Stimulated activated CD8-positive, alpha-beta memory T cell treated with anti-CD3 and anti-CD28 coated beads, Interleukin-7, amount 100 ng/mL, for 24 hours (primary cell): Measurements from ENCODE around the gene MAP1S.

Experiments used
- DNase-seq: peaks from one replicate; pipeline ENCODE4 v3.0.0-alpha.2; 2020; ENCODE audit warnings: low read depth

MAP1S gene

GRCh38 chr19:17739121-17739875, 20.0 kb downstream of the MAP1S start:
- no peak for DNase-seq

- DNase-seq: no peak
Measured at GRCh38 chr19:17741456-17741855, 22.2 kb downstream of the MAP1S start.

- no peak for DNase-seq
Measured at GRCh38 chr19:17743874-17744580, 24.7 kb downstream of the MAP1S start.

- DNase-seq: peak; percentile 86
Measured at GRCh38 chr19:17747205-17748098, 28.2 kb downstream of the MAP1S start.

- DNase-seq: no peak
Measured at GRCh38 chr19:17748884-17749638, 29.8 kb downstream of the MAP1S start.

- no peak for DNase-seq
Measured at GRCh38 chr19:17749912-17750317, 30.6 kb downstream of the MAP1S start.

GRCh38 chr19:17751103-17751911, 32.0 kb downstream of the MAP1S start, which contains the start of gene FCHO1:
TSS of gene FCHO1 (plus strand) at chr19:17751477. CDS start at chr19:17755165, 3,688 bp downstream.
- DNase-seq: peak; percentile 76

- DNase-seq: no peak
Measured at GRCh38 chr19:17751912-17752273, 32.6 kb downstream of the MAP1S start.

GRCh38 chr19:17752865-17753639, 33.8 kb downstream of the MAP1S start:
- DNase-seq: no peak

GRCh38 chr19:17753976-17754375, 34.7 kb downstream of the MAP1S start:
- DNase-seq: no peak

- DNase-seq: no peak
Measured at GRCh38 chr19:17754634-17755442, 35.6 kb downstream of the MAP1S start.

GRCh38 chr19:17755443-17755890, 36.2 kb downstream of the MAP1S start:
- DNase-seq: no peak

GRCh38 chr19:17755977-17756670, 36.8 kb downstream of the MAP1S start:
- no peak for DNase-seq

- no peak for DNase-seq
Measured at GRCh38 chr19:17757125-17757524, 37.8 kb downstream of the MAP1S start.

- DNase-seq: no peak
Measured at GRCh38 chr19:17758515-17758914, 39.2 kb downstream of the MAP1S start.

GRCh38 chr19:17761148-17761547, 41.9 kb downstream of the MAP1S start:
- no peak for DNase-seq

GRCh38 chr19:17762505-17763229, 43.4 kb downstream of the MAP1S start:
- DNase-seq: no peak

- DNase-seq: no peak
Measured at GRCh38 chr19:17764348-17764747, 45.1 kb downstream of the MAP1S start.
